Measurements from ENCODE around the gene FAM20C.

Gene FAM20C

GRCh38 chr7:187227-187927, 5.0 kb upstream of the FAM20C start:
- Histone ChIP-seq H3K27ac (no peak overlapping the region), H3K4me3 (no peak overlapping the region)

- no peak overlapping the region for H3K27ac ChIP-seq
Measured at GRCh38 chr7:188174-188573, 4.2 kb upstream of the FAM20C start.

GRCh38 chr7:188727-189500, 3.5 kb upstream of the FAM20C start:
- no peak overlapping the region for H3K27ac ChIP-seq
- H3K4me3 ChIP-seq, result no peak overlapping the region

More at GRCh38 chr7:188174-188573, 4.2 kb upstream of the FAM20C start:
- no peak overlapping the region for H3K4me3 ChIP-seq

- Histone ChIP-seq H3K4me3 (no peak overlapping the region), H3K27ac (no peak overlapping the region)
Measured at GRCh38 chr7:189719-190118, 2.7 kb upstream of the FAM20C start.

GRCh38 chr7:190196-190595, 2.2 kb upstream of the FAM20C start:
- Histone ChIP-seq H3K4me3 (no peak overlapping the region), H3K27ac (no peak overlapping the region)

GRCh38 chr7:191105-191980, 1.0 kb upstream of the FAM20C start:
- H3K4me3 ChIP-seq, result peak overlapping the region; percentile 34 to 70 (median 60)
- peak overlapping the region; percentile 26 to 91 (median 80) for H3K27ac ChIP-seq

GRCh38 chr7:192701-193480, 520 bp downstream of the FAM20C start:
- H3K4me3 ChIP-seq, result peak overlapping the region; percentile 34 to 70 (median 60)
- H3K27ac ChIP-seq, result peak overlapping the region in 15 of 21 experiments; percentile 31 to 91 (median 81)

GRCh38 chr7:193481-194251, 1.3 kb downstream of the FAM20C start:
- peak overlapping the region in 16 of 21 experiments; percentile 9 to 91 (median 58) for H3K27ac ChIP-seq
- peak overlapping the region; percentile 34 to 70 (median 60) for H3K4me3 ChIP-seq

GRCh38 chr7:194252-195009, 2.1 kb downstream of the FAM20C start:
- H3K27ac ChIP-seq, result peak overlapping the region in 8 of 21 experiments; percentile 7 to 91 (median 64)
- peak overlapping the region; percentile 34 to 70 (median 60) for H3K4me3 ChIP-seq

- H3K27ac ChIP-seq, result peak overlapping the region in 3 of 21 experiments; percentile 29 to 90 (median 70)
- H3K4me3 ChIP-seq, result peak overlapping the region; percentile 34 to 70 (median 60)
Measured at GRCh38 chr7:195010-195829, 2.8 kb downstream of the FAM20C start.

GRCh38 chr7:195830-196128, 3.4 kb downstream of the FAM20C start:
- Histone ChIP-seq H3K4me3 (peak overlapping the region in 2 of 7 experiments; percentile 67 to 70), H3K27ac (peak overlapping the region in 1 of 21 experiments; percentile 90)

GRCh38 chr7:196283-196682, 3.9 kb downstream of the FAM20C start:
- Histone ChIP-seq H3K27ac (no peak overlapping the region), H3K4me3 (peak overlapping the region in 1 of 7 experiments; percentile 70)

- no peak overlapping the region for H3K27ac ChIP-seq
- H3K4me3 ChIP-seq, result peak overlapping the region in 1 of 7 experiments; percentile 70
Measured at GRCh38 chr7:196778-197321, 4.5 kb downstream of the FAM20C start.

- Histone ChIP-seq H3K4me3 (no peak overlapping the region), H3K27ac (no peak overlapping the region)
Measured at GRCh38 chr7:197413-198335, 5.3 kb downstream of the FAM20C start.

GRCh38 chr7:199483-200249, 7.3 kb downstream of the FAM20C start:
- Histone ChIP-seq H3K27ac (no peak overlapping the region), H3K4me3 (no peak overlapping the region)
